ENCODE measurements around the gene RNF7.

DNA sequence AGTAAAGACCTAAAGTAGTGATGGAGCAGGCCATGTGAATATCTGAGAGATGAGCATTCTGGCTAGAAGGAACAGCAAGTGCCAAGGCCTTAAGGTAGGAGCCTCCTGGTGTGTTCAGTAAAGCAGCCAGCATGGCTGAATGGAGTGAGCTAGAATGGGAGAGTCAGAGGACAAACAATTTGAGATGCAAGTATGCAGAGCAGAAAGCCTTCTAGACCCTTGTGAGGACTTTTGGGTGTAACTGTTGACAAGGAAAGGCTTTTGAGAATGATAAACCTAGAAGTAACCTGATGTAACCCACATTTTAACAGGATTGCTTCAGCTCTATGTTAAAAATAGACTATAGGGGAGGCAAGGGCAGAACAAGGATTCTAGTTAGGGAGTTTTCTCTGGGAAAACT, 14.8 kb upstream of the RNF7 start:
- TF ChIP-seq CTCF (IDR thresholded peaks at IDR 0.05) (no peak), POLR2A (IDR thresholded peaks at IDR 0.05) (no peak)
